ENCODE measurements around the gene MB.

DNA sequence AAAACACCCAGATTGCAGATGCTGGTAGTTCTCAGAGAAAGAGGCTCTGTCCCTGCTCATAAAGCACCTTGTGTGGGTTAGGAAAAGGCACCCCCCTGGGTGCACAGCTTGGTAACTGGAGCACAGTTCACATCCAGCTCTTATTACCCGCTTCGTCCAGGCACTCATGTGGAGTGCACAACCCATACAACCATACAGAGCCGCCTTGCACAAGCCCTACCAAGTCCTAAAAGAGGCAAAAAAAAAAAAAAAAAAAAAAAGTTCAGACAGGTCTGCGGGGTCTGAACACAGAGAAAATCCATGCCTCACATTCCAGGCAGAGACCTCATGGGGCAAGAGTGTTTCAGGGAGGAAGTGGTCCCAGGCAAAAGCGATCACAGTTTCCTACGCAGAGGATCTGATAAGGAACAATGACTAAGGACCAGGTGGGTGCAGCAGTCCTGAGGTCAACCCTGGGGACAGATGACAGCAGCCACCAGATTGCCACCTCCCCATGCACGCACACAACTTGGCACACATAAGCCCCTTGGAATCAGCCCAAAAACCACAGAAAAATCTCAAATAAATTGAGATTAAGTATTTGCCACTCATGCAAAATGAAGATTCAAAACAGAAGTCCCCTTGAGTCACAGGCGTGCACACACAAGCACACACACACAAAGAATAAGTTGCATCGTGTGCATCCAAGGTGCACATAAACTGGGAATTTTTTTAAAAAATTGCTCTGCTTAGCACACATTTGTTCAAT lies 12.3 kb downstream of the MB start:
- peak; percentile 71; the same call in 1 of the 2 replicates for TF ChIP-seq POLR2AphosphoS5 (IDR thresholded peaks at IDR 0.05; ENCODE audit: low read depth, low read length)
- TF ChIP-seq, protein P1, sequence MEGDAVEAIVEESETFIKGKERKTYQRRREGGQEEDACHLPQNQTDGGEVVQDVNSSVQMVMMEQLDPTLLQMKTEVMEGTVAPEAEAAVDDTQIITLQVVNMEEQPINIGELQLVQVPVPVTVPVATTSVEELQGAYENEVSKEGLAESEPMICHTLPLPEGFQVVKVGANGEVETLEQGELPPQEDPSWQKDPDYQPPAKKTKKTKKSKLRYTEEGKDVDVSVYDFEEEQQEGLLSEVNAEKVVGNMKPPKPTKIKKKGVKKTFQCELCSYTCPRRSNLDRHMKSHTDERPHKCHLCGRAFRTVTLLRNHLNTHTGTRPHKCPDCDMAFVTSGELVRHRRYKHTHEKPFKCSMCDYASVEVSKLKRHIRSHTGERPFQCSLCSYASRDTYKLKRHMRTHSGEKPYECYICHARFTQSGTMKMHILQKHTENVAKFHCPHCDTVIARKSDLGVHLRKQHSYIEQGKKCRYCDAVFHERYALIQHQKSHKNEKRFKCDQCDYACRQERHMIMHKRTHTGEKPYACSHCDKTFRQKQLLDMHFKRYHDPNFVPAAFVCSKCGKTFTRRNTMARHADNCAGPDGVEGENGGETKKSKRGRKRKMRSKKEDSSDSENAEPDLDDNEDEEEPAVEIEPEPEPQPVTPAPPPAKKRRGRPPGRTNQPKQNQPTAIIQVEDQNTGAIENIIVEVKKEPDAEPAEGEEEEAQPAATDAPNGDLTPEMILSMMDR (IDR thresholded peaks at IDR 0.05) = no peak
